Kasumi-1 (cell line): Measurements from ENCODE around the gene SRRM1.
A peak's percentile ranks its signal among the peaks of the same experiment; 100 is the strongest.
"Not testable (repeated sequence)": the region's sequence is repeated elsewhere in the genome, so short reads cannot be mapped to it uniquely, and the experiment has no call there.

Experiments
- DNase-seq, 2 experiments: peaks; one replicate each; lab custom pipeline; 2025; lab: John Stamatoyannopoulos, UW

SRRM1 gene

GRCh38 chr1:24644100-24644384, 940 bp downstream of the SRRM1 start:
- no peak for DNase-seq

GRCh38 chr1:24648919-24649318, 5.8 kb downstream of the SRRM1 start:
- DNase-seq, result no peak

GRCh38 chr1:24652382-24652781, 9.3 kb downstream of the SRRM1 start:
- DNase-seq, result no peak

GRCh38 chr1:24654010-24654409, 10.9 kb downstream of the SRRM1 start:
- DNase-seq, result no peak

GRCh38 chr1:24656046-24656445, 12.9 kb downstream of the SRRM1 start:
- no peak for DNase-seq

GRCh38 chr1:24657781-24658180, 14.7 kb downstream of the SRRM1 start:
- DNase-seq, result no peak

- no peak for DNase-seq
These were observed 16.2 kb downstream of the SRRM1 start for GRCh38 chr1:24659166-24659904.

- no peak for DNase-seq
These were observed 17.0 kb downstream of the SRRM1 start for GRCh38 chr1:24659993-24660665.

- no peak for DNase-seq
These were observed 21.5 kb downstream of the SRRM1 start for GRCh38 chr1:24664507-24665033.

GRCh38 chr1:24666794-24667193, 23.7 kb downstream of the SRRM1 start:
- DNase-seq, result no peak

GRCh38 chr1:24671372-24671771, 28.3 kb downstream of the SRRM1 start:
- not testable (repeated sequence) for DNase-seq

GRCh38 chr1:24672686-24673085, 29.6 kb downstream of the SRRM1 start:
- not testable (repeated sequence) for DNase-seq

GRCh38 chr1:24673341-24673740, 30.2 kb downstream of the SRRM1 start:
- DNase-seq, result no peak

- DNase-seq, result not testable (repeated sequence)
These were observed 35.3 kb downstream of the SRRM1 start for GRCh38 chr1:24678421-24678820.

- DNase-seq, result no peak
These were observed 36.6 kb downstream of the SRRM1 start for GRCh38 chr1:24679725-24680124.

- no peak for DNase-seq
These were observed 40.6 kb downstream of the SRRM1 start for GRCh38 chr1:24683713-24684162.

GRCh38 chr1:24688033-24688432, 44.9 kb downstream of the SRRM1 start:
- DNase-seq, result no peak

- DNase-seq, result peak; percentile 66 to 86
These were observed 45.6 kb downstream of the SRRM1 start for GRCh38 chr1:24688621-24689195.

GRCh38 chr1:24691051-24691450, 47.9 kb downstream of the SRRM1 start:
- DNase-seq, result no peak

GRCh38 chr1:24692351-24692980, 49.4 kb downstream of the SRRM1 start:
- DNase-seq, result no peak

GRCh38 chr1:24693827-24694379, 50.8 kb downstream of the SRRM1 start:
- no peak for DNase-seq

GRCh38 chr1:24694380-24694843, 51.3 kb downstream of the SRRM1 start:
- no peak for DNase-seq
